ENCODE results near the gene LY6G6D.

The LY6G6D gene

GRCh38 chr6:31736021-31736767 is 21.0 kb downstream of the LY6G6D start, which contains the start of gene CLIC1:
Gene CLIC1, minus strand, starts transcription at chr6:31736530. Its CDS starts 230 bp downstream, at chr6:31736300.
- peak; percentile 89 for DNase-seq (ENCODE audit: low read depth)
- no peak for TF ChIP-seq CTCF (IDR thresholded peaks at IDR 0.05; ENCODE audit: insufficient read depth, low read depth, low read length, missing control alignments)
- H3K4me3 ChIP-seq (ENCODE audit: low read depth, low read length) = peak within 1 kb of the TSS; percentile 97

DNA sequence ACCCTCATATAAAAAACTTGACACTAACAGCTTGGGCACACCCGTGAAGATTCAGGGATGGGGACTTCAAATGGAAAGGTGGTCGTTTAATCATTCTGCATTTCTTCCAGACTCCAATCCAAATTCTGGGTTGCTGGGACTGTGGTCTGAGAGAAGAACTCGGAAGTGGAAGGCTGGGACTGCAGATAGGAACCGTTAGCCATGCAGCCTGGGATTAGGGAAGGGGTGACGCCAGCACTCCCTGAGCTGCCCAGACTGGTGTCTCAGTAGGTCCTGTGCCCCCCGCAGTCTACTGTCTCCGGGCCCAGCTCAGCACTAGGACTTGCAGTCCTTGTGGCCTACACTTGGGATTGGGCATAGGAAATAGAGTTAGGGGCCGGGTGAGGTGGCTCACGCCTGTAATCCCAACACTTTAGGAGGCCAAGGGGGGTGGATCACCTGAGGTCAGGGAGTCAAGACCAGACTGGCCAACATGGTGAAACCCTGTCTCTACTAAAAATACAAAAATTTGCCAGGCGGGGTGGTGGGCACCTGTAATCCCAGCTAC is 21.7 kb downstream of the LY6G6D start:
- no peak for DNase-seq (ENCODE audit: low read depth)
- no peak for TF ChIP-seq CTCF (IDR thresholded peaks at IDR 0.05; ENCODE audit: insufficient read depth, low read depth, low read length, missing control alignments)
- peak overlapping the region; percentile 97 for H3K4me3 ChIP-seq (ENCODE audit: low read depth, low read length)

GRCh38 chr6:31737315-31737990 is 22.3 kb downstream of the LY6G6D start:
- peak; percentile 50 for DNase-seq (ENCODE audit: low read depth)
- peak overlapping the region; percentile 36 for H3K4me3 ChIP-seq (ENCODE audit: low read depth, low read length)
- TF ChIP-seq CTCF (IDR thresholded peaks at IDR 0.05; ENCODE audit: insufficient read depth, low read depth, low read length, missing control alignments) = no peak

DNA sequence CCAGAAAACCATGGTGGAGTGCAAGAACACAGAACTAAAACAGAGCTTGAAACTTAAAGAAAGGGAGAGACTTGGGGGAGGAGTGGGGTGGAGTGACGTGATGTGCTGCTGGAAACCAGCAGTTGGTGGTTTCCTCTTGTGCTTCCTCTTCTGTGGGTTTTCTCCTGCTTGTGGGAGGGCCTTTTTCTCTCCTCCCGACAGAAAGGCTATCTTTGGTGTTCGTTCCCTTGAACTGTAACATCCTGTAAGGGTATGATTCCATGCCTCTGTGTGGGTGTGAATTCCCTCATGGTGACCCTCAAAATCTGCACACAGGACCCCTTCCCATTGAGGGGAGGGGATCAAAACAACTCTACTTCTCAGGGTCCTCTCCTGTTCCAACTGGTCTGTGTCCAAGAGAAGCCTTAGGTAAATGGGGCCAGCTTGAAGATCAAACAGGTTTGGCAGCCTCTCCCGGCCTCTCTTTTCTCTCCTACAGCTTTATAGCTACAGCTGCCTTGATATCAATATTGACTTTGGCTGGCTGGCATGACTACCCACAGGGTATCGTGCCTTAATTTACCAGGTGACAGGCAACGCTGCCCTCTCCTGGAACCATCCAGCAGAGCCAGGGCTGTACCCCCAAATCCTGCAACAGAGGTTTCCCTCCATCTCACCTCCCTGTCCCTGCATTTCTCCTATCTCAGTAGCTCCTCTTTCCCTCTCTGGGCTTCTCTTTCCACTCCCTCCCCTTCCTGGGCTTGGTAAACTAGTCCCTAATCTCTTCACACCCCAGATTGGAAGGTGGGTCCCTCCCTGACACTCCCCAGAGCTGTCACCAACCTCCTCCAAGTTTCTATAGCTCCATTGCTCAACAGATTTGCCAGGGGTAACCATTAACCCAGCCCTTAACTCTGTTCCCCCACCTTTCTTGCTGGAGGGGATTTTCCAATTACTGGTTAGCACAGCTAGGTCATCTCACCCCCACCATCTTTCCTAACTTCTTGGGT is 23.1 kb downstream of the LY6G6D start:
- peak; percentile 90 for DNase-seq (ENCODE audit: low read depth)
- H3K4me3 ChIP-seq (ENCODE audit: low read depth, low read length) = peak overlapping the region; percentile 56

GRCh38 chr6:31739639-31740396 is 24.7 kb downstream of the LY6G6D start, which contains the start of gene MSH5:
Gene MSH5, plus strand, starts transcription at chr6:31740005. Its CDS starts 462 bp downstream, at chr6:31740467.
- H3K4me3 ChIP-seq (ENCODE audit: low read depth, low read length) = peak within 1 kb of the TSS; percentile 90
- peak; percentile 99 for DNase-seq (ENCODE audit: low read depth)
- TF ChIP-seq CTCF (IDR thresholded peaks at IDR 0.05; ENCODE audit: insufficient read depth, low read depth, low read length, missing control alignments) = no peak

More for the DNA sequence above, 23.1 kb downstream of the LY6G6D start:
- no peak for TF ChIP-seq CTCF (IDR thresholded peaks at IDR 0.05; ENCODE audit: insufficient read depth, low read depth, low read length, missing control alignments)
